GM12878 (cell line): ENCODE results near the gene CSMD2. TPM values are rescaled to one million over a fixed set of nuclear protein-coding genes. Genes with fewer than 3 reads are reported as not detected.

Experiments
- ATAC-seq: fragments of 200-7000 bp; cut with Tn5 transposase; 3 replicates; pipeline ENCODE4 v1.9.1; 2020; ENCODE audit warnings: mild to moderate bottlenecking, moderate library complexity
- BruUV-seq: library from RNA; stranded (reverse); fragments of 400-500 nt; replicated peaks from 2 replicates; lab custom pipeline; 2021; lab: Mats Ljungman, UMichigan
- CTCF ChIA-PET: fragments of 300-600 bp; sonication (Branson Sonifier 250); formaldehyde crosslinking; extraction: SDS; loops from one replicate; lab custom pipeline; 2021; ENCODE audit warnings: inconsistent platforms; lab: Yijun Ruan, JAX
- POLR2A ChIA-PET: fragments of 350-600 bp; formaldehyde crosslinking; extraction: SDS; loops from one replicate; lab custom pipeline; 2021; ENCODE audit warnings: inconsistent platforms; lab: Charles Lee
- RAD21 ChIA-PET: fragments of 300-600 bp; sonication (Branson Sonifier 250); formaldehyde crosslinking; loops from one replicate; lab custom pipeline; 2023; ENCODE audit warnings: antibody characterized with exemption; ENCODE audit not compliant: unreplicated experiment; lab: Charles Lee
- SMC1A ChIA-PET: fragments of 300-600 bp; sonication (Branson Sonifier 250); formaldehyde crosslinking; loops from one replicate; lab custom pipeline; 2023; ENCODE audit not compliant: unreplicated experiment, uncharacterized antibody; lab: Charles Lee
- DNase-seq: peaks from one replicate; pipeline ENCODE4 v3.0.0-alpha.2; 2011; ENCODE audit warnings: low read depth, low spot score
- FAIRE-seq: peaks from 3 replicates; lab custom pipeline; 2011; peaks lifted over from hg19 to GRCh38; lab: Jason Lieb, UNC
- H2AFZ ChIP-seq: 2 replicates; pipeline ENCODE4 v1.6.0; 2011; ENCODE audit warnings: low read depth, low read length, control low read depth; ENCODE audit not compliant: control insufficient read depth
- H3K27ac ChIP-seq: 2 replicates; pipeline ENCODE4 v1.5.1; 2011; ENCODE audit warnings: control low read depth; ENCODE audit not compliant: control insufficient read depth, insufficient read depth
- H3K27me3 ChIP-seq, 2 experiments: replicated peaks in 1 of 2; 2 replicates each; pipeline versions ENCODE4 v1.6.0 to v1.6.1; 2011; ENCODE audit warnings: low read length in 1 of 2; ENCODE audit not compliant: control insufficient read depth in 2 of 2, insufficient read depth in 2 of 2
- H3K36me3 ChIP-seq, 2 experiments: 2 replicates each; pipeline ENCODE4 v1.5.1; 2011; ENCODE audit warnings: low read length in 1 of 2; ENCODE audit not compliant: control insufficient read depth in 2 of 2, insufficient read depth in 2 of 2
- H3K4me1 ChIP-seq: 2 replicates; pipeline ENCODE4 v1.6.1; 2011; ENCODE audit warnings: mild to moderate bottlenecking, low read length, moderate library complexity, mixed read lengths; ENCODE audit not compliant: control insufficient read depth, insufficient read depth
- H3K4me2 ChIP-seq: 2 replicates; pipeline ENCODE4 v1.6.0; 2011; ENCODE audit warnings: control low read depth; ENCODE audit not compliant: control insufficient read depth, insufficient read depth
- H3K4me3 ChIP-seq: fragments of 200-600 bp; sonication (generic); 2 replicates; pipeline ENCODE4 v1.5.1; 2016
- H3K79me2 ChIP-seq: 2 replicates; pipeline ENCODE4 v1.6.0; 2011; ENCODE audit warnings: low read length; ENCODE audit not compliant: control insufficient read depth, insufficient read depth
- H3K9ac ChIP-seq: 2 replicates; pipeline ENCODE4 v1.8.0; 2011; ENCODE audit warnings: low read length, control low read depth, mixed read lengths; ENCODE audit not compliant: control insufficient read depth, insufficient read depth
- H3K9me3 ChIP-seq: replicated peaks from 3 replicates; pipeline ENCODE4 v1.5.1; 2011; ENCODE audit warnings: mild to moderate bottlenecking, low read length; ENCODE audit not compliant: control insufficient read depth, insufficient read depth
- H4K20me1 ChIP-seq: 2 replicates; pipeline ENCODE4 v1.6.0; 2011; ENCODE audit not compliant: control insufficient read depth, insufficient read depth
- ATF3 ChIP-seq: IDR thresholded peaks from 2 replicates; pipeline ENCODE4 v1.6.1; 2011; ENCODE audit warnings: low read depth, mild to moderate bottlenecking, low read length, moderate library complexity, borderline replicate concordance; ENCODE audit errors: extremely low read depth
- BCLAF1 ChIP-seq: fragments of 450-650 bp; IDR thresholded peaks from 2 replicates; pipeline ENCODE4 v1.6.1; 2017; ENCODE audit warnings: antibody characterized with exemption, mild to moderate bottlenecking, moderate library complexity
- CREB1 ChIP-seq: IDR thresholded peaks from 2 replicates; pipeline ENCODE4 v1.6.1; 2012; ENCODE audit warnings: low read depth, mild to moderate bottlenecking, inconsistent platforms
- FOS ChIP-seq: IDR thresholded peaks from 3 replicates; pipeline ENCODE4 v1.6.1; 2011; ENCODE audit warnings: borderline replicate concordance; ENCODE audit not compliant: insufficient read length; ENCODE audit errors: extremely low read depth
- IRF4 ChIP-seq: IDR thresholded peaks from 2 replicates; pipeline ENCODE4 v1.6.1; 2011; ENCODE audit warnings: low read depth, low read length
- RBBP5 ChIP-seq: fragments of 200-600 bp; sonication (generic); conservative IDR thresholded peaks from 2 replicates; pipeline ENCODE4 v1.6.1; 2016
- SIX5 ChIP-seq: IDR thresholded peaks from 2 replicates; pipeline ENCODE4 v1.6.1; 2011; ENCODE audit warnings: mild to moderate bottlenecking, low read depth, low read length, moderate library complexity; ENCODE audit not compliant: severe bottlenecking
- ZBTB4 ChIP-seq: fragments of 450-650 bp; formaldehyde crosslinking; IDR thresholded peaks from 2 replicates; pipeline ENCODE4 v1.4.0; 2022; ENCODE audit warnings: mild to moderate bottlenecking, moderate library complexity
- whole genome bisulfite sequencing: methylation state at CpG from one replicate; pipeline ENCODE4 v1.1.6; 2016; ENCODE audit warnings: low lambda C conversion rate; ENCODE audit not compliant: insufficient replicate concordance, insufficient coverage; ENCODE audit errors: missing lambda C conversion rate; 5-methylcytosine and 5-hydroxymethylcytosine counted together
- in situ Hi-C: fragments of 300-500 bp; cut with MboI; formaldehyde crosslinking; loops from 9 replicates; pipeline ENCODE4 v1.14.3; 2018; ENCODE audit warnings: mixed read lengths
- intact Hi-C: fragments of 100-400 bp; cut with micrococcal nuclease; formaldehyde crosslinking; loops from one replicate; pipeline ENCODE4 v1.14.2; 2022; ENCODE audit not compliant: unreplicated experiment
- polyA plus RNA-seq, 11 experiments: library from polyadenylated mRNA; depleted of rRNA in 4 of 11; unstranded in 6 of 11; stranded (reverse) in 5 of 11; fragments of >200 nt; fragmentation: Nextera tagmentation in 4 of 11; fragmentation: Illumina TruSeq in 1 of 11; extraction: Ambion mirVana in 4 of 11; extraction: Trizol in 1 of 11; gene quantifications; 1 replicate in 1 of 11; 2 replicates in 10 of 11; pipeline versions ENCODE4 v1.2.1 to v1.2.3, GENCODE V29; 2011 to 2016; ENCODE audit warnings: inconsistent platforms in 2 of 11, missing spikeins in 2 of 11, low read depth in 1 of 11
- total RNA-seq, 4 experiments: library from RNA; depleted of rRNA in 3 of 4; stranded (reverse); fragments of >200 nt in 3 of 4; fragmentation: Illumina TruSeq in 1 of 4; extraction: Trizol in 1 of 4; gene quantifications; 2 replicates each; pipeline versions ENCODE4 v1.2.1 to v1.2.3, GENCODE V29; 2013 to 2021

The CSMD2 gene
- total and polyA plus RNA-seq, 10 of the 15 experiments (the other 5 are each of a cell fraction or from before 2014, with no cell fraction given) = under 0.01 TPM; not detected in 9

- RAD21 ChIA-PET = no interaction called here
- CTCF ChIA-PET = no interaction called here
- ATAC-seq (no peak), DNase-seq (no peak), FAIRE-seq (no peak)
- Histone ChIP-seq H4K20me1 (no peaks in the 10 kb centered on the region; the same call in 1 of the 2 replicates), H3K27ac (no peak overlapping the region), H3K27me3 (no peaks in the 10 kb centered on the region; a peak in 1 of 4 replicates), H3K9me3 (no peaks in the 10 kb centered on the region), H3K4me2 (no peak overlapping the region), H3K79me2 (no peaks in the 10 kb centered on the region), H3K36me3 (no peaks in the 10 kb centered on the region)
- in situ Hi-C loops = no loop called here
- SMC1A ChIA-PET = no interaction called here
- no TSS peak for BruUV-seq
- WGBS = 27% methylated on average over 5 of the region's 5 CpGs
- intact Hi-C loops = no loop called here
- no peak for TF ChIP-seq ZBTB4 (CRISPR knock-in tag)
- TF ChIP-seq ATF3 = no peak
- no peak for TF ChIP-seq BCLAF1
- no peak for TF ChIP-seq CREB1
- TF ChIP-seq RBBP5 = no peak
- no peak for TF ChIP-seq FOS
- no peak for TF ChIP-seq IRF4
- no peak for TF ChIP-seq SIX5
- TF ChIP-seq, all 136 proteins: peak for 0
- H3K9ac ChIP-seq = no peak overlapping the region
- H3K4me1 ChIP-seq = no peaks in the 10 kb centered on the region
- POLR2A ChIA-PET = no interaction called here
- no peak overlapping the region for H2AFZ ChIP-seq
- no peak overlapping the region for H3K4me3 ChIP-seq
Measured at GRCh38 chr1:33970148-33970825, 194.7 kb downstream of the CSMD2 start.
